GM19452 (cell line): Measurements from ENCODE around the gene MELK.

Experiments
- ATAC-seq: cut with Tn5 transposase; IDR thresholded peaks from one replicate; pipeline ENCODE4 v1.9.1; 2021; ENCODE audit not compliant: unreplicated experiment

Gene MELK

GRCh38 chr9:36665921-36666431 is 93.3 kb downstream of the MELK start:
- peak; percentile 78 for ATAC-seq

- no peak for ATAC-seq
Measured at GRCh38 chr9:36671561-36671960, 98.9 kb downstream of the MELK start.

- ATAC-seq, result no peak
Measured at GRCh38 chr9:36676091-36676490, 103.4 kb downstream of the MELK start.

GRCh38 chr9:36676778-36677485 is 104.2 kb downstream of the MELK start:
- ATAC-seq, result no peak

- ATAC-seq, result no peak
Measured at GRCh38 chr9:36677611-36678010, 104.9 kb downstream of the MELK start.

- no peak for ATAC-seq
Measured at GRCh38 chr9:36679710-36680109, 107.0 kb downstream of the MELK start.

- no peak for ATAC-seq
Measured at GRCh38 chr9:36686471-36686870, 113.8 kb downstream of the MELK start.

- ATAC-seq, result no peak
Measured at GRCh38 chr9:36690412-36691168, 117.9 kb downstream of the MELK start.

GRCh38 chr9:36691671-36692070 is 119.0 kb downstream of the MELK start:
- ATAC-seq, result no peak

GRCh38 chr9:36698984-36699383 is 126.3 kb downstream of the MELK start:
- ATAC-seq, result no peak

GRCh38 chr9:36704148-36704547 is 131.5 kb downstream of the MELK start:
- ATAC-seq, result no peak

GRCh38 chr9:36713515-36714490 is 141.1 kb downstream of the MELK start:
- ATAC-seq, result no peak

- ATAC-seq, result no peak
Measured at GRCh38 chr9:36716496-36716895, 143.8 kb downstream of the MELK start.

- ATAC-seq, result no peak
Measured at GRCh38 chr9:36717276-36717675, 144.6 kb downstream of the MELK start.

- ATAC-seq, result no peak
Measured at GRCh38 chr9:36718612-36719011, 145.9 kb downstream of the MELK start.

GRCh38 chr9:36720043-36720442 is 147.3 kb downstream of the MELK start:
- ATAC-seq, result no peak

- ATAC-seq, result no peak
Measured at GRCh38 chr9:36721846-36722588, 149.3 kb downstream of the MELK start.

- no peak for ATAC-seq
Measured at GRCh38 chr9:36725777-36726356, 153.2 kb downstream of the MELK start.
